MM.1S (cell line): ENCODE measurements around the gene C3orf18.

Source experiments
- EZH2 ChIP-seq: fragments of 300-600 bp; sonication (generic); optimal IDR thresholded peaks from 2 replicates; pipeline ENCODE3; 2017; ENCODE audit warnings: low read depth, mild to moderate bottlenecking, antibody characterized with exemption, low read length, mixed read lengths
- TF ChIP-seq, protein P1 (sequence below): fragments of 300-600 bp; sonication (generic); IDR thresholded peaks from 2 replicates; pipeline ENCODE4 v1.5.1; 2016; ENCODE audit warnings: antibody characterized with exemption, low read length, mixed read lengths

GRCh38 chr3:50536471-50537180 is 30.9 kb downstream of the C3orf18 start:
- TF ChIP-seq, protein P1, sequence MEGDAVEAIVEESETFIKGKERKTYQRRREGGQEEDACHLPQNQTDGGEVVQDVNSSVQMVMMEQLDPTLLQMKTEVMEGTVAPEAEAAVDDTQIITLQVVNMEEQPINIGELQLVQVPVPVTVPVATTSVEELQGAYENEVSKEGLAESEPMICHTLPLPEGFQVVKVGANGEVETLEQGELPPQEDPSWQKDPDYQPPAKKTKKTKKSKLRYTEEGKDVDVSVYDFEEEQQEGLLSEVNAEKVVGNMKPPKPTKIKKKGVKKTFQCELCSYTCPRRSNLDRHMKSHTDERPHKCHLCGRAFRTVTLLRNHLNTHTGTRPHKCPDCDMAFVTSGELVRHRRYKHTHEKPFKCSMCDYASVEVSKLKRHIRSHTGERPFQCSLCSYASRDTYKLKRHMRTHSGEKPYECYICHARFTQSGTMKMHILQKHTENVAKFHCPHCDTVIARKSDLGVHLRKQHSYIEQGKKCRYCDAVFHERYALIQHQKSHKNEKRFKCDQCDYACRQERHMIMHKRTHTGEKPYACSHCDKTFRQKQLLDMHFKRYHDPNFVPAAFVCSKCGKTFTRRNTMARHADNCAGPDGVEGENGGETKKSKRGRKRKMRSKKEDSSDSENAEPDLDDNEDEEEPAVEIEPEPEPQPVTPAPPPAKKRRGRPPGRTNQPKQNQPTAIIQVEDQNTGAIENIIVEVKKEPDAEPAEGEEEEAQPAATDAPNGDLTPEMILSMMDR, result no peak
- no peak for TF ChIP-seq EZH2
